Stimulated activated naive CD8-positive, alpha-beta T cell treated with anti-CD3 and anti-CD28 coated beads, Interleukin-15, amount 100 ng/mL, for 72 hours (primary cell): Measurements from ENCODE around the gene PAPOLA.

Source experiments
- ATAC-seq: fragments of 150-1000 bp; cut with Tn5 transposase; 2 replicates; pipeline ENCODE4 v1.10.0; 2021; ENCODE audit warnings: mild to moderate bottlenecking, moderate library complexity
- DNase-seq, 2 donors: peaks; one replicate each; pipeline ENCODE4 v3.0.0; 2021 to 2022
- H3K27ac Mint-ChIP-seq, 2 donors: one replicate each; pipeline ENCODE4 v1.8.0; 2022; ENCODE audit warnings: mild to moderate bottlenecking in 2 of 2, mixed read lengths in 2 of 2, moderate library complexity in 2 of 2
- H3K27me3 Mint-ChIP-seq: one replicate; pipeline ENCODE4 v1.8.0; 2022; ENCODE audit warnings: mixed read lengths
- H3K4me1 Mint-ChIP-seq: one replicate; pipeline ENCODE4 v1.8.0; 2022; ENCODE audit warnings: mild to moderate bottlenecking, mixed read lengths
- H3K4me3 Mint-ChIP-seq, 2 donors: one replicate each; pipeline ENCODE4 v1.8.0; 2022; ENCODE audit warnings: mild to moderate bottlenecking in 2 of 2, mixed read lengths in 2 of 2, moderate library complexity in 1 of 2
- H3K9me3 Mint-ChIP-seq, 2 donors: one replicate each; pipeline ENCODE4 v1.8.0; 2022; ENCODE audit warnings: mixed read lengths in 2 of 2

The PAPOLA gene

GRCh38 chr14:96514694-96515093 is 12.5 kb downstream of the PAPOLA start:
- no peak for ATAC-seq
- Mint-ChIP-seq H3K27ac (no peak overlapping the region), H3K4me3 (peak overlapping the region in 1 of 2 donors; percentile 3), H3K9me3 (no peaks in the 10 kb centered on the region), H3K4me1 (peaks cover 67% of the 10 kb centered on the region), H3K27me3 (no peaks in the 10 kb centered on the region)
- no peak for DNase-seq

GRCh38 chr14:96515731-96516130 is 13.5 kb downstream of the PAPOLA start:
- Mint-ChIP-seq H3K27me3 (no peaks in the 10 kb centered on the region), H3K9me3 (no peaks in the 10 kb centered on the region), H3K4me1 (peaks cover 62% of the 10 kb centered on the region), H3K27ac (no peak overlapping the region), H3K4me3 (no peak overlapping the region)
- DNase-seq (no peak), ATAC-seq (no peak)

- peaks cover 56% of the 10 kb centered on the region for H3K4me1 Mint-ChIP-seq
- no peak overlapping the region for H3K27ac Mint-ChIP-seq
- H3K4me3 Mint-ChIP-seq: no peak overlapping the region
- ATAC-seq (no peak), DNase-seq (no peak)
- no peaks in the 10 kb centered on the region for H3K27me3 Mint-ChIP-seq
- H3K9me3 Mint-ChIP-seq: no peaks in the 10 kb centered on the region
These were observed 14.2 kb downstream of the PAPOLA start for GRCh38 chr14:96516351-96516750.

DNA sequence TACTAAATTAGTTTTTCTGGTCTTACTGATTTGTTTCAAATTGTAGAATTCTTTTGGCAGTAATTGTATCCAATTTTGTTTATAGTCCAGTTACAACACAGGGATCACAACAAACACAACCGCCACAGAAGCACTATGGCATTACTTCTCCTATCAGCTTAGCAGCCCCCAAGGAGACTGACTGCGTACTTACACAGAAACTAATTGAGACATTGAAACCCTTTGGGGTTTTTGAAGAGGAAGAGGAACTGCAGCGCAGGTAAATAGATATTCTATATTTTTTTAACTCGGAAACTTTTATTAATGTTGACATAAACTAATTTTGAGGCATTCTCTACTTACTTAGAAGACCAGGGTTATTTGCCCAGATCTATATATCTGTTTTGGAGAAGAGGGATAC is 17.8 kb downstream of the PAPOLA start:
- no peak for DNase-seq
- Mint-ChIP-seq H3K27ac (no peak overlapping the region), H3K4me1 (peaks cover 33% of the 10 kb centered on the region), H3K27me3 (no peaks in the 10 kb centered on the region), H3K4me3 (no peak overlapping the region), H3K9me3 (no peaks in the 10 kb centered on the region)
- no peak for ATAC-seq

GRCh38 chr14:96525452-96525851 is 23.3 kb downstream of the PAPOLA start:
- no peaks in the 10 kb centered on the region for H3K9me3 Mint-ChIP-seq

GRCh38 chr14:96532632-96533031 is 30.4 kb downstream of the PAPOLA start:
- ATAC-seq (no peak), DNase-seq (no peak)
- H3K27me3 Mint-ChIP-seq: no peaks in the 10 kb centered on the region
- H3K9me3 Mint-ChIP-seq: no peaks in the 10 kb centered on the region
- peaks cover 1% of the 10 kb centered on the region for H3K4me1 Mint-ChIP-seq
- H3K27ac Mint-ChIP-seq: peak overlapping the region in 1 of 2 donors; percentile 3
- no peak overlapping the region for H3K4me3 Mint-ChIP-seq

More at GRCh38 chr14:96525452-96525851, 23.3 kb downstream of the PAPOLA start:
- Mint-ChIP-seq H3K27ac (no peak overlapping the region), H3K27me3 (no peaks in the 10 kb centered on the region), H3K4me3 (no peak overlapping the region), H3K4me1 (no peaks in the 10 kb centered on the region)
- no peak for ATAC-seq
- DNase-seq: no peak

DNA sequence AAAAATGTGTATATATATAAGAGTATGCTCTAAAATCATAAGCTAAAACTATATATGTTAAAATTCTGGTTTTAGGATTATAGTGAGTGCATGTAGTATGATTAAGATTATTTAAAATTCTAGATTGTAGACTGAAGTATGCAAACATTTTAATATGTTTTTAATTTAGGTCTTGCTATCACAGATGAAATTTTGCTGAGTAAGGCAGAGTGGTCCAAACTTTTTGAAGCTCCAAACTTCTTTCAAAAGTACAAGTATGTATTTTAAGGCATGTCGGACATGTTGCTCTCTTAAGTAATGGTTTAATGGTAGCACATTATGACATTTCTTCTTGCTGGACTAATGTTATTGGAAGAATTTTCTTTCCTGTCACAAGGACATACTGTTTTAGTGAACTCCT is 34.6 kb downstream of the PAPOLA start:
- no peak overlapping the region for H3K4me3 Mint-ChIP-seq
- ATAC-seq (no peak), DNase-seq (no peak)
- no peak overlapping the region for H3K27ac Mint-ChIP-seq
- H3K9me3 Mint-ChIP-seq: no peaks in the 10 kb centered on the region
- H3K27me3 Mint-ChIP-seq: no peaks in the 10 kb centered on the region
- H3K4me1 Mint-ChIP-seq: peaks cover 7% of the 10 kb centered on the region

- DNase-seq (no peak), ATAC-seq (no peak)
- no peaks in the 10 kb centered on the region for H3K27me3 Mint-ChIP-seq
- H3K4me1 Mint-ChIP-seq: peaks cover 7% of the 10 kb centered on the region
- H3K27ac Mint-ChIP-seq: peak overlapping the region; percentile 84 to 92
- peak overlapping the region; percentile 31 to 55 for H3K4me3 Mint-ChIP-seq
- no peaks in the 10 kb centered on the region for H3K9me3 Mint-ChIP-seq
These were observed 36.2 kb downstream of the PAPOLA start for GRCh38 chr14:96538097-96538989.

DNA sequence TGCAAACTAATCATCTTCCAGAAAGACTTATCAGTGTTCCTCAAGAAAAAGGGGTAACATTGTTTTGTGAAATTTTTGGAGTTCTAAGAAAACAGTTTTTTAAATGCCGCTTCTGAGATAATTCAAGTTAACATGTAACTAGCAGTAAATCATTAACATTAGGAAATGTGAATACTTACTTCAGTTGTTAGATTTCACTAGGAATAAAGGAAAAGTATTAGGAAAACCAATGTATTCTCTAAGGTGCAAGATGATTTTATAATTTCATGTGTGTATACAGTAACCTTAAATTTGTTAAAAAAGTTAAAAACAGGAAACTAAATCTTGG is 36.8 kb downstream of the PAPOLA start:
- no peaks in the 10 kb centered on the region for H3K27me3 Mint-ChIP-seq
- H3K9me3 Mint-ChIP-seq: no peaks in the 10 kb centered on the region
- peaks cover 7% of the 10 kb centered on the region for H3K4me1 Mint-ChIP-seq
- H3K4me3 Mint-ChIP-seq: no peak overlapping the region
- ATAC-seq (no peak), DNase-seq (no peak)
- peak overlapping the region in 1 of 2 donors; percentile 92 for H3K27ac Mint-ChIP-seq

- Mint-ChIP-seq H3K4me3 (peak overlapping the region in 1 of 2 donors; percentile 29), H3K27ac (peak overlapping the region; percentile 51 to 59), H3K27me3 (no peaks in the 10 kb centered on the region), H3K9me3 (no peaks in the 10 kb centered on the region), H3K4me1 (peaks cover 8% of the 10 kb centered on the region)
- ATAC-seq: peak; percentile 72
- no peak for DNase-seq
These were observed 52.2 kb downstream of the PAPOLA start for GRCh38 chr14:96554315-96554910.

- Mint-ChIP-seq H3K9me3 (no peaks in the 10 kb centered on the region), H3K4me1 (peaks cover 2% of the 10 kb centered on the region), H3K27me3 (no peaks in the 10 kb centered on the region), H3K27ac (peak overlapping the region in 1 of 2 donors; percentile 25), H3K4me3 (no peak overlapping the region)
- ATAC-seq: no peak
- no peak for DNase-seq
These were observed 57.4 kb downstream of the PAPOLA start for GRCh38 chr14:96559571-96559970.

- Mint-ChIP-seq H3K4me3 (no peak overlapping the region), H3K4me1 (no peaks in the 10 kb centered on the region), H3K27me3 (no peaks in the 10 kb centered on the region), H3K27ac (no peak overlapping the region), H3K9me3 (no peaks in the 10 kb centered on the region)
- DNase-seq (no peak), ATAC-seq (no peak)
These were observed 62.2 kb downstream of the PAPOLA start for GRCh38 chr14:96564389-96564788.

- no peak overlapping the region for H3K27ac Mint-ChIP-seq
- H3K9me3 Mint-ChIP-seq: no peaks in the 10 kb centered on the region
- DNase-seq (no peak), ATAC-seq (no peak)
- no peak overlapping the region for H3K4me3 Mint-ChIP-seq
- H3K4me1 Mint-ChIP-seq: no peaks in the 10 kb centered on the region
- no peaks in the 10 kb centered on the region for H3K27me3 Mint-ChIP-seq
These were observed 63.6 kb downstream of the PAPOLA start for GRCh38 chr14:96565811-96566210.

GRCh38 chr14:96567289-96567899 is 65.2 kb downstream of the PAPOLA start:
- no peak for DNase-seq
- H3K27me3 Mint-ChIP-seq: no peaks in the 10 kb centered on the region
- H3K27ac Mint-ChIP-seq: no peak overlapping the region
- no peaks in the 10 kb centered on the region for H3K4me1 Mint-ChIP-seq
- no peak overlapping the region for H3K4me3 Mint-ChIP-seq
- no peaks in the 10 kb centered on the region for H3K9me3 Mint-ChIP-seq
- peak; percentile 46 for ATAC-seq

DNA sequence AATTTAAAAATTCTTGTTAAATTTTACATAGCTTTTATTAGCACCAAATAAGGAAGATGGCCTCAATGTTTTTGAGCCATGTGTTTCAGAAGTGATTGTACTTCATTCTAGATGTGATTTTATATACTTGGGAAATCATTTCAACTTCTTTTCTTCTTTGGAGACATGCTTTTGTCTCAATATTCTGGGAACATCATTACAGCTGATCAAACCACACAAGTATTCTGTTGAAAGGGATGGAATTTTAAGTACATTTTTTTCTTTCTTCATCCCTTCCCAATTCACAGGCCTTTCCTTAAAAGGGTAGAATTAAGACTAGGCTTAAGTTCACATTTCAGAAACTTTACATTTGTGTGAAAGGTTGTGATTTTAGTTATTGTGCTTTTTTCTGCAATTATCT is 66.4 kb downstream of the PAPOLA start:
- Mint-ChIP-seq H3K27ac (no peak overlapping the region), H3K4me3 (no peak overlapping the region), H3K27me3 (no peaks in the 10 kb centered on the region), H3K9me3 (no peaks in the 10 kb centered on the region), H3K4me1 (no peaks in the 10 kb centered on the region)
- DNase-seq (no peak), ATAC-seq (no peak)

GRCh38 chr14:96571311-96571710 is 69.1 kb downstream of the PAPOLA start:
- Mint-ChIP-seq H3K4me3 (no peak overlapping the region), H3K4me1 (peaks cover 5% of the 10 kb centered on the region), H3K27ac (peak overlapping the region in 1 of 2 donors; percentile 19), H3K9me3 (no peaks in the 10 kb centered on the region), H3K27me3 (no peaks in the 10 kb centered on the region)
- no peak for DNase-seq
- no peak for ATAC-seq
